Measurements from ENCODE around the gene SBK2. TPM values are rescaled to one million over a fixed set of nuclear protein-coding genes. Genes with fewer than 3 reads are reported as not detected.
A peak's percentile ranks its signal among the peaks of the same experiment; 100 is the strongest.

The SBK2 gene
- total and polyA plus RNA-seq, 9 of the 15 experiments (the other 6 are each of a cell fraction or from before 2014, with no cell fraction given) = not detected

DNA sequence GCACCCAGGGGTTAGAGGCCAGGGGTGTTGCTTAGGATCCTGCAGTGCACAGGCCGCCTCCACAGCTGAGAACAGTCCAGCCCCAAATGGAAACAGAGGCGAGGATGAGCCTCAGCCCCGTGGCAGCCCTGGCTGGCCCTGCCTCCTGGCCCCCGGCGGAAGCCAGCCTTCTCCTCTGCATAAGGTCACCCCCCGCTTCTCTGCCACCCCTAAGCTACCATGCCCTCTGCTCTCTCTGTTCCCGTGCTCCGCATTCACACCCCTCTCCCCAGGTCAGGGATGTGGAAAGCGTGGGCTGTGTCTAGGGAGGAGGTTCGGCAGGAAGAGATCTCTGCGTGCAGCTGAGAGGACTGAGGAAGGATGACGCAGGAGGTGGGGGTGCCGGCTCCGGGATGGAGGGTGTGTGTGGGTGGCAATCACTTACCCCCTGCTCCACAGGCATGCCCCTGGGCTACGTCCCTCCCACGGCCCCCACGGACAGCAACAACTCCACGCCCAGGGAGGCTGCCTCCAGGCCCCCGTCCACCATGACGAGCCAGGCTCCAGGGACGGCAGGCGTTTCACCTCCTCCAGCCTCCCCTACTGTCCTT lies 42.7 kb downstream of the SBK2 start (continued):
- TF ChIP-seq FOXO4 (CRISPR knock-in tag; IDR thresholded peaks at IDR 0.05) (no peak), ZFP30 (CRISPR knock-in tag; IDR thresholded peaks at IDR 0.05; ENCODE audit: borderline replicate concordance) (no peak), RFX5 (IDR thresholded peaks at IDR 0.05; ENCODE audit: low read depth, low read length) (no peak), ILF3 (IDR thresholded peaks at IDR 0.05; ENCODE audit: borderline replicate concordance) (no peak), SMAD2 (IDR thresholded peaks at IDR 0.05; ENCODE audit: low read depth, low read length) (no peak)

DNA sequence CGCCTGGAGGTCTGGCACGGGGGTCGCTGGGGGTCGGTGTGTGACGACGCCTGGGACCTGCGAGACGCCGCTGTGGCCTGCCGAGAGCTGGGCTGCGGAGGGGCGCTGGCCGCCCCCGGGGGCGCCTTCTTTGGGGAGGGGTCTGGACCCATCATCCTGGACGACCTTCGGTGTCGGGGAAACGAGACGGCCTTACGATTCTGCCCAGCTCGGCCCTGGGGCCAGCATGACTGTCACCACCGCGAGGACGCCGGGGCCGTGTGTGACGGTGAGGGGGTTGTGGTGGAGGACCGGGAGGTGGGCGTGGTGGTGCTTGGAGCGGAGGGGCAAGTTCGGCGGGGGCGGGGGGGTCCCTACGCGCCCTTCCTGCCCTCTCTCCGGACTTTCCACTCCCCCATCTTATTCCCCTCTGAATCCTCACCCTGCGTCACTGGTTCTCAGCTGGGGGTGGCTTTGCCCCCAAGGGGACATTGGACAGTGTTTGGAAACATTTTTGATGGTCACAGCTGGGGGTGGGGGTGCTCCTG lies 43.2 kb downstream of the SBK2 start:
- Histone ChIP-seq H3K27ac (ENCODE audit: extremely low read depth, low read depth, low read length) (no peak overlapping the region), H3K4me2 (ENCODE audit: insufficient read depth, low read length) (peak overlapping the region; percentile 78; the same call in 1 of the 2 replicates), H3K79me2 (ENCODE audit: control insufficient read depth, insufficient read depth, low read length) (no peaks in the 10 kb centered on the region), H3K9me1 (ENCODE audit: control insufficient read depth, insufficient read depth, low read length) (no peaks in the 10 kb centered on the region), H3K9ac (ENCODE audit: insufficient read depth in 1 of 2, low read depth in 2 of 2, low read length in 2 of 2) (peak overlapping the region in 1 of 2 experiments; percentile 74; a peak in 2 of 4 replicates), H3K4me3 (no peak overlapping the region), H2AFZ (ENCODE audit: low read depth, low read length) (peak overlapping the region; percentile 93), H4K20me1 (replicated peaks; ENCODE audit: control insufficient read depth, insufficient read depth, low read length) (no peaks in the 10 kb centered on the region), H3K27me3 (ENCODE audit: control insufficient read depth in 2 of 2, insufficient read depth in 2 of 2, low read length in 2 of 2) (peaks cover 0 to 4% of the 10 kb centered on the region in 2 experiments; a peak in 1 of 5 replicates), H3K36me3 (ENCODE audit: control insufficient read depth, insufficient read depth, low read length) (no peaks in the 10 kb centered on the region), H3K9me3 (replicated peaks; ENCODE audit: control insufficient read depth, insufficient read depth, low read depth, low read length) (no peaks in the 10 kb centered on the region), H3K4me1 (replicated peaks in 1 of 2; ENCODE audit: control insufficient read depth in 2 of 2, insufficient read depth in 2 of 2, low read length in 2 of 2) (peaks cover 12 to 53% of the 10 kb centered on the region in 2 experiments)
- DNase-seq (ENCODE audit: extremely low read depth in 1 of 4, low spot score in 3 of 4) (no peak), ATAC-seq (no peak), FAIRE-seq (no peak)
- POLR2A ChIA-PET = interaction anchor here (0.6 to 2.8 kb wide), 3 partner anchors 9 to 161 kb away, joined by 3 to 12 read pairs (median 11); partner anchors contain the start of gene NAT14
- CTCF ChIA-PET (ENCODE audit: low intra/inter-chr PET ratio) = no interaction called here
- no TSS peak for BruUV-seq (replicated peaks)
- intact Hi-C loops (cut with micrococcal nuclease) (no loop called here), in situ Hi-C loops (cut with MboI) (no loop called here)
- WGBS (ENCODE audit: insufficient coverage, low coverage, missing lambda C conversion rate) = 59% methylated on average over 18 of the region's 38 CpGs
- no peak for TF ChIP-seq MEIS2 (IDR thresholded peaks at IDR 0.05; ENCODE audit: partially characterized antibody)
- no peak for TF ChIP-seq ZNF766 (CRISPR knock-in tag; conservative IDR thresholded peaks at IDR 0.05)
- TF ChIP-seq POLR3A (IDR thresholded peaks at IDR 0.05; ENCODE audit: borderline replicate concordance, extremely low read depth, insufficient read depth, insufficient read length) = no peak
- TF ChIP-seq SMAD4 (CRISPR knock-in tag; conservative IDR thresholded peaks at IDR 0.05) = no peak
